HG02610 (cell line): ENCODE measurements around the gene CFAP100.

Experiments used
- ATAC-seq: cut with Tn5 transposase; IDR thresholded peaks from one replicate; pipeline ENCODE4 v1.9.1; 2021; ENCODE audit warnings: mild to moderate bottlenecking, moderate library complexity; ENCODE audit not compliant: unreplicated experiment

Gene CFAP100

GRCh38 chr3:126394179-126394976 is at the start of gene CFAP100:
Gene CFAP100 (plus strand): TSS chr3:126394909. CDS start chr3:126396001, 1,092 bp downstream.
- no peak for ATAC-seq

- ATAC-seq: no peak
Observed at GRCh38 chr3:126345231-126345630, 49.5 kb upstream of the CFAP100 start.

- no peak for ATAC-seq
Observed at GRCh38 chr3:126345641-126346460, 48.9 kb upstream of the CFAP100 start.

GRCh38 chr3:126346466-126346865 is 48.2 kb upstream of the CFAP100 start:
- ATAC-seq: no peak

GRCh38 chr3:126347543-126348161 is 47.1 kb upstream of the CFAP100 start:
- no peak for ATAC-seq

GRCh38 chr3:126348308-126348920 is 46.3 kb upstream of the CFAP100 start:
- no peak for ATAC-seq

GRCh38 chr3:126349071-126349470 is 45.6 kb upstream of the CFAP100 start:
- ATAC-seq: no peak

GRCh38 chr3:126349611-126350501 is 44.9 kb upstream of the CFAP100 start:
- no peak for ATAC-seq

- no peak for ATAC-seq
Observed at GRCh38 chr3:126350502-126351085, 44.1 kb upstream of the CFAP100 start.

- no peak for ATAC-seq
Observed at GRCh38 chr3:126351086-126351770, 43.5 kb upstream of the CFAP100 start.

GRCh38 chr3:126351771-126352475 is 42.8 kb upstream of the CFAP100 start:
- no peak for ATAC-seq

GRCh38 chr3:126352476-126353454 is 41.9 kb upstream of the CFAP100 start:
- ATAC-seq: no peak

- ATAC-seq: no peak
Observed at GRCh38 chr3:126353694-126354321, 40.9 kb upstream of the CFAP100 start.

GRCh38 chr3:126354776-126355175 is 39.9 kb upstream of the CFAP100 start:
- ATAC-seq: no peak

GRCh38 chr3:126355251-126355650 is 39.5 kb upstream of the CFAP100 start:
- ATAC-seq: no peak

GRCh38 chr3:126355777-126356372 is 38.8 kb upstream of the CFAP100 start:
- ATAC-seq: no peak
